ENCODE results near the gene ARHGAP18.

ARHGAP18 gene

GRCh38 chr6:129710450-129711270 lies 683 bp upstream of the ARHGAP18 start:
- no peak for DNase-seq (ENCODE audit: low read depth in 2 of 2)
- peak overlapping the region; percentile 71 to 78 for H3K4me3 ChIP-seq (replicated peaks in 1 of 2; ENCODE audit: low read depth in 2 of 2, low read length in 2 of 2)
- TF ChIP-seq, protein P1, sequence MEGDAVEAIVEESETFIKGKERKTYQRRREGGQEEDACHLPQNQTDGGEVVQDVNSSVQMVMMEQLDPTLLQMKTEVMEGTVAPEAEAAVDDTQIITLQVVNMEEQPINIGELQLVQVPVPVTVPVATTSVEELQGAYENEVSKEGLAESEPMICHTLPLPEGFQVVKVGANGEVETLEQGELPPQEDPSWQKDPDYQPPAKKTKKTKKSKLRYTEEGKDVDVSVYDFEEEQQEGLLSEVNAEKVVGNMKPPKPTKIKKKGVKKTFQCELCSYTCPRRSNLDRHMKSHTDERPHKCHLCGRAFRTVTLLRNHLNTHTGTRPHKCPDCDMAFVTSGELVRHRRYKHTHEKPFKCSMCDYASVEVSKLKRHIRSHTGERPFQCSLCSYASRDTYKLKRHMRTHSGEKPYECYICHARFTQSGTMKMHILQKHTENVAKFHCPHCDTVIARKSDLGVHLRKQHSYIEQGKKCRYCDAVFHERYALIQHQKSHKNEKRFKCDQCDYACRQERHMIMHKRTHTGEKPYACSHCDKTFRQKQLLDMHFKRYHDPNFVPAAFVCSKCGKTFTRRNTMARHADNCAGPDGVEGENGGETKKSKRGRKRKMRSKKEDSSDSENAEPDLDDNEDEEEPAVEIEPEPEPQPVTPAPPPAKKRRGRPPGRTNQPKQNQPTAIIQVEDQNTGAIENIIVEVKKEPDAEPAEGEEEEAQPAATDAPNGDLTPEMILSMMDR (IDR thresholded peaks at IDR 0.05; ENCODE audit: low read depth, low read length), result no peak

DNA sequence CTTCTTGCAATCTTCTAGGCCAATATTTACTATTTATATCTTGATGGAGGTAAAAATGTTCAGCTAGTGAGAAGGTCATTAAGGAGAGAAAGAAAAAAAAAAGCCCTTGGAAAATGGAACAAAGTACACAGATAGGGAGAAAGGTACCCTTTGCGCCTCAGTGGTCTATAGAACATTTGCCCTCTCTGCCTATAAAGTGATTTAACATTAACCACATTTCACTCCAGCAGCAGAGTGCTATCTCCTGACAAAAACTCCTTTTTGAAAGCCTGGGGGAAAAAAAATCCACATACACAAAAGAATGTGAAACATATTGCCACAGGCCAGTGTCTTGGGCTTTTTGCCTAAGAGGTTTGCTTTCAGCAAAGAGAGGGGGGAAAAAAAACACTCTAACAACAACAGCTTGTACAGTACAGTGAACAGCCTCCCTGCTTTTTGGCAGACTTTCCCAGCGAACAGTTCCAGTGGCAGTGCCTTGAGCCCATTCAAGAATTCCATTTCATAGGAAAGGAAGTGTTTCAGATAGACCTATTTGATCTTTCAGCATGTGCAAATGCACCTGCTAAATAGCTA lies 695 bp downstream of the ARHGAP18 start:
- peak overlapping the region; percentile 71 to 78 for H3K4me3 ChIP-seq (replicated peaks in 1 of 2; ENCODE audit: low read depth in 2 of 2, low read length in 2 of 2)
- peak; percentile 61 to 90 for DNase-seq (ENCODE audit: low read depth in 2 of 2)
- TF ChIP-seq, protein P1 (IDR thresholded peaks at IDR 0.05; ENCODE audit: low read depth, low read length), result no peak

DNA sequence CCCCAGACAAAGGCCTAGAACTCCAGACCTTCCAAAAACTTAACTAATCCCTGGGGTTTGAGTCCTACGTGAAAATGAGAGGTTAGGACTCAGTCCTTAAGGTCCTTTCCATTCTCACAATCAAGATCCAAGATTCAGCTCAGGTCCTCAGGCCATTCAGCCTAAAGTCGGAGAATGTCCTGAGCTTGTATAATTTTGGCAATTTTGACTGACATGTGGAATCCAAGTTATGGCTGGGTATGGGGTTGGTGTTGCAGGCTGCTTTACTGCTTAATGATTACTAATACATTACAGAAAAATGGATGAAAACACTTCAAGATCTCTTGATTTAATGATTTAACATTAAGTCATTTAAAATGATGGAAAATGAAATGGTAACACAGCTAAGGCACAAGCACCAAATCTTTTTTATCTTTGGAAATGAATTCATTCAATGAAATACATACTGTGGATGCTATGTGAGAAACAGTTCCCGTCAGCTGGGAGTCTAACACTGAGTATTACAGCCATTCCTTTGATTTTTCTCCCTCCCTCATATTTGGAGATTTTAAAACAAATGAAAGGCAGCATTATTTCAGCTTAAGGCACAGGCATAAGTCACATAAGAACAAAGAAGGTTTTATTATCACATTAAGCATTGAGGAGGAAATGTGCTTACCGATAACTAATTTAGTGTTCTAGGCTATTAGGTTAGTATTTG lies 1.3 kb downstream of the ARHGAP18 start:
- peak overlapping the region; percentile 71 to 78 for H3K4me3 ChIP-seq (replicated peaks in 1 of 2; ENCODE audit: low read depth in 2 of 2, low read length in 2 of 2)
- DNase-seq (ENCODE audit: low read depth in 2 of 2), result no peak
- TF ChIP-seq, protein P1 (IDR thresholded peaks at IDR 0.05; ENCODE audit: low read depth, low read length), result no peak

DNA sequence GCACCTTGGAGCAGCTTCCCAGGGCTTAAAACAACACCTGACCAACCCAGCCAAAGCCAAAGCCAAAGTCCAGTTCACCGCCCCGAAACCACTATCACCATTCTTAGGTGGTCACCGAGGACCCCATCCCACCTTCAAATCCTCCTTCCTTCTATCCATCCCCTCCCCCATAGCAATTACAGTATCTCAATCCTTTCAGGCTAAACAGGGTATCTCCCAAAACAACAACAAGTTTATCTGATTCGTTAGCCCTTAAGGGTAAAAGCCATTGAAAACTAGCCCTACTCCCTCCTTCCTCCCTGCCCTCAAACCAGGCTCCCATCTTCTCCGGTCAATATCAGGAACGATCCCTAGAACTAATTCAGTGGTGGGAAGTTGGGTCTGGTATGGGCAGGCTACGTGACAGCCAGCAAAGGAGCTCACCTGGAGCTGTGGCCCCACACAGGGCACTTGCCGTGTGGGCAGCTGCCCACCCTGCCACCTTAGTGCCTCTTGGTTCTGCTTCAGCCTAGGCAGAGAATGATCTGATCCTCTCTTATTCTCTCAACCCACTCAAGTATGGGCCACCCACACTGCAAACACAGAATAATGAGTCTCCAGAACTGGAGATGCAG lies 2.0 kb downstream of the ARHGAP18 start:
- TF ChIP-seq, protein P1 (IDR thresholded peaks at IDR 0.05; ENCODE audit: low read depth, low read length), result no peak
- DNase-seq (ENCODE audit: low read depth in 2 of 2), result no peak
- peak overlapping the region; percentile 71 to 78 for H3K4me3 ChIP-seq (replicated peaks in 1 of 2; ENCODE audit: low read depth in 2 of 2, low read length in 2 of 2)

- TF ChIP-seq, protein P1 (IDR thresholded peaks at IDR 0.05; ENCODE audit: low read depth, low read length), result no peak
Observed at GRCh38 chr6:129707028-129707427, 2.9 kb downstream of the ARHGAP18 start.

GRCh38 chr6:129705212-129705611 lies 4.8 kb downstream of the ARHGAP18 start:
- H3K4me3 ChIP-seq (replicated peaks in 1 of 2; ENCODE audit: low read depth in 2 of 2, low read length in 2 of 2), result no peak overlapping the region
- TF ChIP-seq, protein P1 (IDR thresholded peaks at IDR 0.05; ENCODE audit: low read depth, low read length), result no peak
- DNase-seq (ENCODE audit: low read depth in 2 of 2), result no peak

More at GRCh38 chr6:129707028-129707427, 2.9 kb downstream of the ARHGAP18 start:
- DNase-seq (ENCODE audit: low read depth in 2 of 2), result no peak
- H3K4me3 ChIP-seq (replicated peaks in 1 of 2; ENCODE audit: low read depth in 2 of 2, low read length in 2 of 2), result no peak overlapping the region
